AG09319 (cell line): ENCODE results near the gene IQGAP1.

Source experiments
- DNase-seq: peaks from one replicate; pipeline ENCODE4 v3.0.0-alpha.2; 2010; ENCODE audit warnings: low read depth; ENCODE audit errors: extremely low read depth
- CTCF ChIP-seq: IDR thresholded peaks from 2 replicates; pipeline ENCODE4 v1.5.1; 2011; ENCODE audit warnings: low read depth, mild to moderate bottlenecking, inconsistent platforms, low read length, moderate library complexity

The IQGAP1 gene

GRCh38 chr15:90376789-90377188, 11.3 kb upstream of the IQGAP1 start:
- no peak for TF ChIP-seq CTCF
- DNase-seq = no peak

DNA sequence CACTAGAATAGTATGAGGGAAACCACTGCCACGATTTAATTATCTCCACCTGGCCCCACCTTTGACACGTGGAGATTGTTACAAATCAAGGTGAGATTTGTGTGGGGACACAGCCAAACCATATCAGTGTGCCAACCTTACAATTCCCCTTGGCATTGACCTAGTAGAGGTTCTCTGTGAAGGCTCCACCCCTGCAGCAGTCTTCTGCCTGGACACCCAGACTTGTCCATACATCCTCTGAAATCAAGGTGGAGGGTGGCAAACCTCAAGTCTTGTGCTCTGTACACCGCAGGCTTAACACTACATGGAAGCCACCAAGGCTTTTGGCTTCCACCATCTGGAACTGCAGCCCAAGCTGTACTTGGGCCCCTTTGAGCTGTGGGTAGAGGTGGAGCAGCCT, 8.8 kb upstream of the IQGAP1 start:
- DNase-seq = no peak
- no peak for TF ChIP-seq CTCF

- no peak for TF ChIP-seq CTCF
- no peak for DNase-seq
Measured at GRCh38 chr15:90381515-90381914, 6.5 kb upstream of the IQGAP1 start.

- DNase-seq = no peak
- TF ChIP-seq CTCF = no peak
Measured at GRCh38 chr15:90382320-90382719, 5.7 kb upstream of the IQGAP1 start.

DNA sequence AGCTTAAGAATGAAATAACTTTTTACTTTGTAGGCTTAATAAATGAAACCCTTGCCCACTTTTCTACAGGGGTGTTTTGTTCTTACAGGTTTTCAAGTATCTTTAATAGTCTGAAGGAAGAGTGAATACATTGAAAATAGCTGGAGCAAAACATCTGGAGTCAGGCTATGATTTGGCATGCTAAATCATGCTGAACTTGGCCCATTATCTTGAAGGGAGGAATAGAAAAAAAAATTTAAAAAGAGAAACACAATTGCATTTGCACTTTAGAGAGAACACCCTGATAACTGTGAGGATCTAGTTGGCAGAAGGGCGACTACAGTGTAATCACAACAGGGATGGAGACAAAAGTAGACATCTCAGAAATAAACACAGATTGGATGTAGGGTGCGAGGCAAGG, 1.8 kb upstream of the IQGAP1 start:
- no peak for TF ChIP-seq CTCF
- no peak for DNase-seq

- no peak for TF ChIP-seq CTCF
- no peak for DNase-seq
Measured at GRCh38 chr15:90388462-90389380, 679 bp downstream of the IQGAP1 start.

DNA sequence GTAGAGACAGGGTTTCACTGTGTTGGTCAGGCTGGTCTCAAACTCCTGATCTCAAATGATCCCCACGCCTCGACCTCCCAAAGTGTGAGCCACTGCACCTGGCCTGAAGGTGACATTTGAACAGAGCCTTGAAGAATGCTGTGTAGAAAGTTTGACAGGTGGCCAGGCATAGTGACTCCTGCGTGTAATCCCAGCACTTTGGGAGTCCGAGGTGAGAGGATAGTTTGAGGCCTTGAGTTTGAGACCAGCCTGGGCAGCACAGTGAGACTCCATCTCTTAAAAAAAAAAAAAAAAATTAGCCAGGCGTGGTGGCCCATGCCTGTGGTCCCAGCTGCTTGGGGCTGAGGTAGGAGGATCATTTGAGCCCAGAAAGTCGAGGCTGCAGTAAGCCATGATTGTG, 1.5 kb downstream of the IQGAP1 start:
- DNase-seq = no peak
- TF ChIP-seq CTCF = no peak
